OCI-LY3 (cell line): ENCODE results near the gene NEDD4L.

ENCODE experiments used
- H2AFZ ChIP-seq: fragments of 200-600, 300-600 bp; shearing (Covaris generic); 2 replicates; pipeline ENCODE4 v1.6.0; 2014; ENCODE audit warnings: antibody characterized with exemption, low read depth, low read length
- H3K27ac ChIP-seq: fragments of 200-600, 300-600 bp; sonication (generic); 2 replicates; pipeline ENCODE4 v1.5.1; 2014; ENCODE audit warnings: mild to moderate bottlenecking, low read length, moderate library complexity, mixed read lengths
- H3K27me3 ChIP-seq: fragments of 200-600, 300-600 bp; sonication (generic); 2 replicates; pipeline ENCODE4 v1.6.1; 2014; ENCODE audit warnings: low read depth, low read length, mixed read lengths
- H3K36me3 ChIP-seq: fragments of 200-600, 300-600 bp; sonication (generic); replicated peaks from 2 replicates; pipeline ENCODE3; 2014; ENCODE audit warnings: low read depth, low read length, mixed read lengths
- H3K4me1 ChIP-seq: fragments of 300-600, 200-600 bp; sonication (generic); 2 replicates; pipeline ENCODE4 v1.6.1; 2014; ENCODE audit warnings: low read length, mixed read lengths
- H3K4me2 ChIP-seq: fragments of 200-600, 300-600 bp; sonication (generic); 2 replicates; pipeline ENCODE4 v1.6.1; 2014; ENCODE audit warnings: low read length, mixed read lengths
- H3K4me3 ChIP-seq: fragments of 300-600, 200-600 bp; sonication (generic); 2 replicates; pipeline ENCODE4 v1.5.1; 2014; ENCODE audit warnings: antibody characterized with exemption, mild to moderate bottlenecking, low read length, moderate library complexity
- H3K79me2 ChIP-seq: fragments of 300-600, 200-600 bp; shearing (Covaris generic); 2 replicates; pipeline ENCODE4 v1.6.1; 2014; ENCODE audit warnings: mild to moderate bottlenecking, low read length, mixed read lengths
- H3K9ac ChIP-seq: fragments of 300-600, 200-600 bp; shearing (Covaris generic); 2 replicates; pipeline ENCODE4 v1.6.0; 2014; ENCODE audit warnings: mild to moderate bottlenecking, low read length, moderate library complexity
- H3K9me3 ChIP-seq: fragments of 200-600, 300-600 bp; shearing (Covaris generic); 2 replicates; pipeline ENCODE4 v1.6.1; 2014; ENCODE audit warnings: low read length, mixed read lengths; ENCODE audit not compliant: insufficient read depth
- H4K20me1 ChIP-seq: fragments of 200-600, 300-600 bp; sonication (generic); 2 replicates; pipeline ENCODE4 v1.6.1; 2016; ENCODE audit warnings: low read length, mixed read lengths; ENCODE audit not compliant: insufficient read depth
- CTCF ChIP-seq: fragments of 200-600, 300-600 bp; sonication (generic); IDR thresholded peaks from 2 replicates; pipeline ENCODE4 v1.5.1; 2014; ENCODE audit warnings: antibody characterized with exemption, low read length, low read depth
- EZH2phosphoT487 ChIP-seq: fragments of 200-600 bp; shearing (Covaris generic); IDR thresholded peaks from 2 replicates; pipeline ENCODE4 v1.6.1; 2018; ENCODE audit warnings: antibody characterized with exemption, mixed run types, low read depth

Gene NEDD4L

GRCh38 chr18:58152891-58153290 is 108.9 kb downstream of the NEDD4L start:
- Histone ChIP-seq H3K27me3 (no peaks in the 10 kb centered on the region), H3K4me2 (no peak overlapping the region), H3K36me3 (peaks cover 4% of the 10 kb centered on the region), H3K4me3 (no peak overlapping the region), H3K4me1 (peaks cover 39% of the 10 kb centered on the region), H4K20me1 (0 out of 2 replicates have a peak, but pooled peaks cover 3% of the 10 kb centered on the region), H3K27ac (no peak overlapping the region), H2AFZ (no peak overlapping the region), H3K9me3 (no peaks in the 10 kb centered on the region), H3K79me2 (peaks cover 82% of the 10 kb centered on the region), H3K9ac (no peak overlapping the region)
- TF ChIP-seq EZH2phosphoT487 = no peak
- TF ChIP-seq CTCF = no peak

GRCh38 chr18:58156516-58156915 is 112.5 kb downstream of the NEDD4L start:
- H3K79me2 ChIP-seq = peaks cover 65% of the 10 kb centered on the region
- 0 out of 2 replicates have a peak, but pooled peaks cover 6% of the 10 kb centered on the region for H4K20me1 ChIP-seq

GRCh38 chr18:58157237-58157636 is 113.2 kb downstream of the NEDD4L start:
- TF ChIP-seq EZH2phosphoT487 (no peak), CTCF (no peak)
- peaks cover 57% of the 10 kb centered on the region for H3K79me2 ChIP-seq
- no peak overlapping the region for H3K9ac ChIP-seq
- H3K27me3 ChIP-seq = no peaks in the 10 kb centered on the region
- H3K4me2 ChIP-seq = no peak overlapping the region
- peaks cover 10% of the 10 kb centered on the region for H3K4me1 ChIP-seq
- no peak overlapping the region for H3K27ac ChIP-seq
- no peak overlapping the region for H3K4me3 ChIP-seq
- H4K20me1 ChIP-seq = 0 out of 2 replicates have a peak, but pooled peaks cover 6% of the 10 kb centered on the region
- no peaks in the 10 kb centered on the region for H3K9me3 ChIP-seq
- H2AFZ ChIP-seq = no peak overlapping the region
- H3K36me3 ChIP-seq = peaks cover 7% of the 10 kb centered on the region

More at GRCh38 chr18:58156516-58156915, 112.5 kb downstream of the NEDD4L start:
- no peaks in the 10 kb centered on the region for H3K27me3 ChIP-seq
- H3K4me2 ChIP-seq = no peak overlapping the region
- no peak overlapping the region for H3K9ac ChIP-seq
- TF ChIP-seq CTCF (no peak), EZH2phosphoT487 (no peak)
- peaks cover 7% of the 10 kb centered on the region for H3K36me3 ChIP-seq
- peaks cover 10% of the 10 kb centered on the region for H3K4me1 ChIP-seq
- H3K4me3 ChIP-seq = no peak overlapping the region
- H3K27ac ChIP-seq = no peak overlapping the region
- H3K9me3 ChIP-seq = no peaks in the 10 kb centered on the region
- H2AFZ ChIP-seq = no peak overlapping the region

GRCh38 chr18:58158008-58158407 is 114.0 kb downstream of the NEDD4L start:
- H3K27ac ChIP-seq = no peak overlapping the region
- TF ChIP-seq CTCF (no peak), EZH2phosphoT487 (no peak)
- H3K4me1 ChIP-seq = peaks cover 10% of the 10 kb centered on the region
- peaks cover 50% of the 10 kb centered on the region for H3K79me2 ChIP-seq
- H3K9ac ChIP-seq = no peak overlapping the region
- H3K9me3 ChIP-seq = no peaks in the 10 kb centered on the region
- H2AFZ ChIP-seq = no peak overlapping the region
- no peaks in the 10 kb centered on the region for H3K27me3 ChIP-seq
- 0 out of 2 replicates have a peak, but pooled peaks cover 6% of the 10 kb centered on the region for H4K20me1 ChIP-seq
- H3K4me3 ChIP-seq = no peak overlapping the region
- no peak overlapping the region for H3K4me2 ChIP-seq
- H3K36me3 ChIP-seq = peaks cover 10% of the 10 kb centered on the region
